NCI-H2171 (cell line): Measurements from ENCODE around the gene SYCP3.
A peak's percentile ranks its signal among the peaks of the same experiment; 100 is the strongest.

Experiments used
- DNase-seq: peaks from one replicate; lab custom pipeline; 2025; lab: John Stamatoyannopoulos, UW

Gene SYCP3

GRCh38 chr12:101738920-101739665 lies at the start of gene SYCP3:
Gene SYCP3, minus strand, starts transcription at chr12:101739462. Its CDS starts 1,527 bp downstream, at chr12:101737935.
- DNase-seq: no peak

GRCh38 chr12:101785671-101786070 lies 46.4 kb upstream of the SYCP3 start:
- no peak for DNase-seq

GRCh38 chr12:101784376-101784775 lies 45.1 kb upstream of the SYCP3 start:
- DNase-seq: no peak

GRCh38 chr12:101783838-101784237 lies 44.6 kb upstream of the SYCP3 start:
- no peak for DNase-seq

- no peak for DNase-seq
Measured at GRCh38 chr12:101783150-101783549, 43.9 kb upstream of the SYCP3 start.

- DNase-seq: no peak
Measured at GRCh38 chr12:101782273-101782731, 43.0 kb upstream of the SYCP3 start.

GRCh38 chr12:101781834-101782233 lies 42.6 kb upstream of the SYCP3 start:
- DNase-seq: no peak

GRCh38 chr12:101780599-101780998 lies 41.3 kb upstream of the SYCP3 start:
- no peak for DNase-seq

GRCh38 chr12:101779626-101780025 lies 40.4 kb upstream of the SYCP3 start:
- DNase-seq: no peak

- DNase-seq: no peak
Measured at GRCh38 chr12:101779200-101779599, 39.9 kb upstream of the SYCP3 start.

- DNase-seq: no peak
Measured at GRCh38 chr12:101777978-101778377, 38.7 kb upstream of the SYCP3 start.

GRCh38 chr12:101777485-101777884 lies 38.2 kb upstream of the SYCP3 start:
- DNase-seq: no peak

- no peak for DNase-seq
Measured at GRCh38 chr12:101775816-101776215, 36.6 kb upstream of the SYCP3 start.

- peak; percentile 19 for DNase-seq
Measured at GRCh38 chr12:101773650-101774162, 34.4 kb upstream of the SYCP3 start.

- DNase-seq: no peak
Measured at GRCh38 chr12:101772012-101772775, 32.9 kb upstream of the SYCP3 start.

GRCh38 chr12:101769865-101770264 lies 30.6 kb upstream of the SYCP3 start:
- DNase-seq: no peak

- DNase-seq: no peak
Measured at GRCh38 chr12:101768781-101769180, 29.5 kb upstream of the SYCP3 start.

- no peak for DNase-seq
Measured at GRCh38 chr12:101767537-101767936, 28.3 kb upstream of the SYCP3 start.

GRCh38 chr12:101764051-101764792 lies 25.0 kb upstream of the SYCP3 start:
- DNase-seq: no peak

- no peak for DNase-seq
Measured at GRCh38 chr12:101763246-101763931, 24.1 kb upstream of the SYCP3 start.

- DNase-seq: no peak
Measured at GRCh38 chr12:101761781-101762180, 22.5 kb upstream of the SYCP3 start.

GRCh38 chr12:101761350-101761749 lies 22.1 kb upstream of the SYCP3 start:
- no peak for DNase-seq
